IPS-NIHi7 (cell line): ENCODE results near the gene IFNK.

ENCODE experiments used
- DNase-seq: peaks from one replicate; pipeline ENCODE4 v3.0.0; 2012; ENCODE audit warnings: mixed read lengths; ENCODE audit errors: extremely low spot score

The IFNK gene

DNA sequence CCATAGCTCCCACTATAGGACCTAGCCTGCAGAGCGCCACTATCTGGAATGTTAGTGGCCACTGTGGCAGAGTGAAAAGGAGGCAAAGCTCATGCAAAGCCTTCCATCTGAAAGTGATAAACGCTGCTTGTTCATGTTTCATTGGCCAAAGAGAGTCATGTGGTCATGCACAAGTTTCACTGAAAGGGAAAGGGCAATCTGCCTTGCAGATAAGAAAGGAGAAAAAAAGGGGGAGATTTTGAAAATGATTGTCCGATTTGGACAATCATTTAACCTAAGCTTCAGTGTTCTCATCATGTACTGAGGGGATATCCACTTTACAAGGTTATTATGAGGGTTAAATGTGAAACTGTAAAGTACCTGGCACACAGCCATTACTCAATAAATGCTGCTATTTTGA is 14.6 kb downstream of the IFNK start:
- DNase-seq, result no peak

- no peak for DNase-seq
These were observed 15.7 kb downstream of the IFNK start for GRCh38 chr9:27539479-27540441.

DNA sequence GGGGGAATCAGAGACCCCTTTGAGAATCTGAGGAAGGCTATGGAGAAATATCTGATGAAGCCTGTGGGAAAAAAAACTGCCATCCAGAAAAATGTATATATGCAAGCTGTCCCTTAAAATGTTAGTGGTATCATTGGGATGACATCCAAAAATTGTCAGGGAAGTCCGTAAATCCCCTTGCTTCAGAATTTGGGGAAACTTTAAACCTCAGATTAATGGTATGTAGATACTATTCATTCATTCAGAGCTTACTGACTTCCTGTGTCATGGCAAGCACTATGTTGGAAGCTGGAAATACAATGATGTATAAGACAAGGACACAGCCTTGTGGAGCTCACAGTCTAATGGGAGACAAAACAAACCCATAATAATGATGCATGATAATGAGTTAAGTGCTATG is 16.4 kb downstream of the IFNK start:
- DNase-seq, result no peak

- DNase-seq, result no peak
These were observed 17.6 kb downstream of the IFNK start for GRCh38 chr9:27541740-27542139.

DNA sequence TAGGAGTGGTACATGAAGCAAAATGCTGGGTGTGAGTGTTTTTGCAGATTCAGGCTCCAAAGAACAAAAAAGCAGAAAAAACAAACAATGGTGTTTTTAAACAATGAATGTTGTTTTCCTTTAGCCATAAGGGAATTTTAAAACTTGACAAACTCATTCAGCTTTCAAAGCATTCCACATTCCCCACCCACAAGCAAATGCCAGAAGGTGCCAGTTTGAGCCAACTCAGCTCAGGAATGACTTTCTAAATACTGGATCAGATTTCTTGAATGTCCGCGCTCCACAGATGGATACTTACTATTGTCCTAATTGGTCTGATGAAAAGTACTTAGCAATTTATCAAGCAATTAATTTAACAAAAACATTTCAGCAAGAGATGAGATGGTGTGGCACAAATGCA is 18.4 kb downstream of the IFNK start:
- no peak for DNase-seq

DNA sequence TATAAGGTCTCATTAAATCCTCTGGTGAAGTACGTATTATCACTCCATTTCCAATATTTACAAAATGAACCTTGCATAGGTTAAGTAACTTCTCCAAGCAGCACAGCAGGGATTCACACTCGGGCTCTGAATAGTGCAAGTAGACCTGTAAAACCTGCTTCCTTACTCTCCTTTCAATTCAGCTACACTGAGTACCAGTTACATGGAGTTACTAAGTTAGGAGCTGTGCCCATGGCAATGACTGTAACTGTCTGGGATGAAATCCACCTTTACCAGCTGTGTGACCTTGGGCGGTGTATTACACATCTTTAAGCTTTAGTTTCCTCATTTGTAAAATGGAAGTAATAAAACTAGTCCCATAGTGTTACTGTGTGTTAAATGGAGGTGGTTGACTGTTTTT is 21.4 kb downstream of the IFNK start:
- no peak for DNase-seq

GRCh38 chr9:27548055-27548741 is 24.1 kb downstream of the IFNK start:
- DNase-seq, result peak; percentile 23

GRCh38 chr9:27549196-27549755 is 25.2 kb downstream of the IFNK start:
- no peak for DNase-seq

DNA sequence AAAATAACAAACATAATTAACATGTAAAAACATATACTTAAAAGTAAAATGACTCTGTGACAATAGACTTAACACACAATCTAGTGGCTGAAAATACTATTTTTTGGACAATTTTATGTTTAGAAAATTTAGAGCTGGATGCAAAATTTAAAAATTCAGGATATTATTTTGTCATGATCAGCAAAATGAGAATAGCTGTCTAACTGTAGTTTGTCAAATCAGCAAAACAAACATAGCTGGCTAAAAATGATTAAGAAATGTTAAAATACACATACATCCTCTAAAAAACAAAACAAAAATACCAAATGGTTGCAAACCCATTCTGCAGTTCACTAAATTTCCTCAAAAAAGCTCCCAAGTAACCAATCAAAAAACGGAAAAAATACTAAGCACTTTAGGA is 30.6 kb downstream of the IFNK start:
- no peak for DNase-seq

DNA sequence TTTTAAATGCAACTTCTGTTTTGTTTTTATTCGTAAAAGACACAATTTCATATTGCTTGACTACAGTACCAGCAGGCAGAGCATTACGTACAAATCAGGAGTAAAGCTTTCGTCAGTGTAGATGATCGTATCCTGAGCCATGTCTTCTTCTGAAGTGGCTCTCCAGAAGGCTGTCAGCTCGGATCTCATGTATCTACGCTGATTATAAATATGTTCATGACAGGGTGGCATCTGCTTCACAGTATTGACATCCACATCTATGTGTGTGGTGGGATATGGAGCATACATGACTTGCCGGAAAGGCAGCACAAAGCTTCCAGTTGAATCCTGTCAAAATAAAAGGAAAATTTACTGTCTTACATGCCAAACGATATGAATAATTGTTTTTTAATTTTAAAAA is 32.4 kb downstream of the IFNK start:
- DNase-seq, result no peak

DNA sequence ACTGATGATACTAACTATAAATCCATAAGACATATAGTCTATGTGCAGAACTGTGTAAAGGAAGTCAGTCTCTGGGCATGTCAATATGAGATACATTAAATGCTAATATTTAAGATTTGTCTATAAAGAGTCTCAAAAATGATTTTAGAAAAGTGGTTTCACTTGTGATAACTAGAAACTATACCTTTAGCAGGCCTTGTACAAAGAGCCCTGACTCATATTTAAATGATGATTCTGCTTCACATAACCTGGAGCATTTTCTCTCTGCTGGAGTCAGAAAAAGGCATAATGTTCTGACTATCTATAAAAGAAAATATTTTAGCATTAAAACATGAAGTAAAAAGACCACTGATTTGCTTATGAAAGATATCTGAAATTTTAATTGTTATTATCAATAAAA is 34.2 kb downstream of the IFNK start:
- DNase-seq, result no peak

- no peak for DNase-seq
These were observed 36.4 kb downstream of the IFNK start for GRCh38 chr9:27560457-27560856.

DNA sequence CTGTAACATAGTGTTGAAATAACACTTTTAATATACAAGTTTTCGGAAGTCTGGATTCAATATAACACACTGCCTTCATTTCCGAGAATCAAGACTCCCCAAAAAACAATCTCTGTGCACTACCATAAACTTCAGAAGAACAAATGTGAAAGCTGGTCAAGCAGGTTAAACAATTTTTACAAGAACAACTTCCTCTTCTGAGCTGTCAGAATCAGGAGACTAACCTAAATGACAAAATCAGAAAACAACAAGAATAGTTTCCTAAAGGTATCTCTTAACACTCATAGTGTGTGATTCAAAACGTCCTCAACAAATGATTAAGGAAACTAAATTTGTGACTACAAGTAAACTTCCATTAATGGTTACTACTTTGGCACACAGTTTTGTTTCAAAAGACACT is 37.6 kb downstream of the IFNK start:
- DNase-seq, result no peak

- no peak for DNase-seq
These were observed 39.8 kb downstream of the IFNK start for GRCh38 chr9:27563738-27564430.

DNA sequence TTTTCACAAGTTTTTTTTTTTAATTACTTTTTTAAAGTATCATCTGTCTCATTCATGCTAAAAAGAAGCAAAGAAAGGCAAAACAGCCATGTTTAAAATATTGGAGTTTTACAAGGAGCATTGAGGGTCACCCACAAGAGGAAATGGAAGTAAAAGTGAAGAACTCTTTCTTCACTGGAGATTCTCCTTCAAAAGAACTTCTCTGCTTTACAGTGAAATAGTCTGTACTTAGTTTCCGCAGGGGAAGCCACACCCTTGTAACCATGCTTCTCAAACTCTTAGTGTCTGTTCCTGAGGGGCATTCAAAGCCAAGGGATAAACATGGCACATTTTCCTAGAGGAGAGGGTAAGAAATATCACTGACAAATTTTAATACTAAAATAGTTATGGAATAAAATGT is 40.6 kb downstream of the IFNK start:
- DNase-seq, result no peak

DNA sequence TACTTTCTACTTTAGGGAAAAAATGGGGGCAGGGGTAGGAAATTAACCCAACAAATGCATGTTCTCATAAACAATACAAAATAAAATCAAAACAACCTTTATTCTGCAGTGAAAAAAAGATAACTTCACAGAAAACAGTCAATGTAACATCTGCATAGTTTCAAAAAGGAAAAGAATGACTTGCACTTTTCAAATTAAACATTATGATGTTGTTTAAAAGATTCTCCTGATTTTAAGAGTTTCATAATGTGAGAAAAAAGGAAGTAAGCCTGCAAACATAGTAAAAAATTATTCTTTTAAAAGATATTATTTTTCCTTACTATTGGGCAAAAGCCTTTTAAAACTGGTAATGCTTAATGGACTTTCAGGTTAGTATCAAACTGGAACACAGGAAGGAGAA is 41.6 kb downstream of the IFNK start:
- no peak for DNase-seq

- no peak for DNase-seq
These were observed 42.0 kb downstream of the IFNK start for GRCh38 chr9:27566118-27566517.

DNA sequence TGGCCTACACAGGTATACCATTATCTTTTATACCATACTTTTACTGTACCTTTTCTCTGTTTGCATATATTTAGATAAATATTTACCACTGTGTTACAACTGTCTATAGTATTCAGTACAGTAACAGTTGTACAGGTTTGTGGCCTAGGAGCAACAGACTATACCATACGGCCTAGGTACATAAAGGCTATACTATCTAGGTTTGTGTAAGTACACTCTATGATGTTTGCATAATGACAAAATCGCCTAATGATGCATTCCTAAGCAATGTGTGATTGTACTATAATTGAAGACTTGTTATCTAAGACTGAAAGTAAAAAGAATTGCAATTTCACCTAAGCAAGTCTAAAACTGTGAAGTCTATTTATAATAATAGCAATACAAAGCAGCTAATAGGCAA is 45.3 kb downstream of the IFNK start:
- DNase-seq, result no peak

DNA sequence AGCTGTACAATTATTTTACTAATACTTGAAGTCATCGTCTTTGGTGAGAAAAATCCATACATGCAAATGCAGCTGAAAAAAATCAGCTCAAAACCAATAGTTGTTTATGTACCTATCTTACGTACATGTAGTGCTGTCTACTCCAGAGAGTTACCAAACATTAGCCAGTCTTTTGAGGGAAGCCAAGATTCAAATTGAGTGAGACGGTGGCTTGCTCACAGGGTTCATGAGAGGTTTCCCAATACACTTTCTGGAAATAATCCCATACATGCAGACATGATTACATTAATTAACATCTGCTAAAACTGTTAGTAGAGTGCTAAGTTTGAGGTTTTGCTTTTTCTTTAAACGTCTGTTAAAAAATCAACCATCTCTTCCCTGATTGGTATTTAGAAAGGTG is 46.9 kb downstream of the IFNK start:
- DNase-seq, result no peak

DNA sequence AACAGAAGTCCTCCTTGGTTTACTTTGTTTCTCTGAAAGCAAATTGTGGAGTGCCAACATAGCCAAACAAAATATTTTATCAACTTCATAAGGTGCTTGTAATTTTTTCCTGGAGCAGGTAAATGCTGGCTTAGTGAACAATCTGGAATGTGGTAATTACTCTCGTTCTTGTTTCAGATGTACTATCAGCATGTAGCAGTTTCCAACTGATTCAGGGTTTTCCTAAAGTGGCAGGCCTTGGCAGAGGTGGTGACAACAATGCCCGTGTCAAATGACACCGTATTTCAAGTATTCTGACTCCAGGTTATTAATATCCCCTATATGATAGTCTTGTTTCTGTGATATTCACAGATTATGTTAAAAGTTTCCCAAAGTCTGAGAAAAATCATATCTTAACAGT is 48.0 kb downstream of the IFNK start:
- DNase-seq, result no peak

DNA sequence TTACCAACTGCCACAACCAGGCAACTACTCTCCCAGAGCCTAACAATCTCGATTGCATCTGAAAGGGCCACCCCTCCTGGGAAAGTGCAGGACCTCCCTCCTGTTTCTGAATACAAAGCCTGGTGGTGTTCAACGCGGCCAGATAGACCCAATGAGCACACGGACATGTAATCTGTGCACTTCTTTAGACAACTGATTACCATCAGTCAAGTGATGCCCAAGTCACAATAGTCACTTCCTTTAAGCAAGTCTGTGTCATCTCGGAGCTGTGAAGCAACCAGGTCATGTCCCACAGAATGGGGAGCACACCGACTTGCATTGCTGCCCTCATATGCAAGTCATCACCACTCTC is 48.5 kb downstream of the IFNK start:
- DNase-seq, result peak; percentile 39

- DNase-seq, result peak; percentile 92
These were observed 49.0 kb downstream of the IFNK start, which contains the start of gene C9orf72 for GRCh38 chr9:27572918-27573633. Gene C9orf72 (minus strand): TSS chr9:27573481. CDS start chr9:27567120, 6,361 bp downstream.
